Peyer's patch (tissue), 4 donors: Measurements from ENCODE around the gene SAE1. TPM values are rescaled to one million over a fixed set of nuclear protein-coding genes. Genes with fewer than 3 reads are reported as not detected.

Experiments used
- DNase-seq, 3 donors: peaks; one replicate each; pipeline ENCODE4 v3.0.0-alpha.2; 2017 to 2019
- H3K27ac ChIP-seq, 4 donors: fragments of 200-600 bp; sonication (generic); one replicate each; pipeline ENCODE4 v1.5.1; 2016 to 2019
- H3K27me3 ChIP-seq, 2 donors: fragments of 200-600 bp; sonication (generic); one replicate each; pipeline ENCODE4 v1.5.1; 2019
- H3K36me3 ChIP-seq, 3 donors: fragments of 200-600 bp; sonication (generic); one replicate each; pipeline ENCODE4 v1.5.1; 2016 to 2019
- H3K4me1 ChIP-seq, 4 donors: fragments of 200-600 bp; sonication (generic); one replicate each; pipeline ENCODE4 v1.5.1; 2016 to 2019
- H3K4me3 ChIP-seq, 4 donors: fragments of 200-600 bp; sonication (generic); 1 replicate in 3 of 4; 2 replicates in 1 of 4; pipeline ENCODE4 v1.5.1; 2016 to 2019; ENCODE audit warnings: mild to moderate bottlenecking in 1 of 4
- H3K9me3 ChIP-seq, 4 donors: fragments of 200-600 bp; sonication (generic); one replicate each; pipeline ENCODE4 v1.5.1; 2016 to 2019; ENCODE audit warnings: mild to moderate bottlenecking in 1 of 4
- CTCF ChIP-seq, 6 experiments: fragments of 450-650 bp in 4 of 6; fragments of 200-600 bp in 2 of 6; sonication (generic) in 1 of 6; IDR thresholded peaks; one replicate each; pipeline ENCODE4 v1.5.1; 2017 to 2019; ENCODE audit warnings: antibody characterized with exemption in 6 of 6, mild to moderate bottlenecking in 3 of 6, moderate library complexity in 1 of 6
- POLR2A ChIP-seq, 2 donors: fragments of 450-650 bp; IDR thresholded peaks; one replicate each; pipeline ENCODE4 v1.5.1; 2017; ENCODE audit warnings: antibody characterized with exemption in 2 of 2, mild to moderate bottlenecking in 2 of 2, moderate library complexity in 2 of 2
- total RNA-seq, 4 donors: library from RNA; depleted of rRNA; stranded (reverse); fragments of >200 nt; gene quantifications; one replicate each; pipeline ENCODE4 v1.1.0, GENCODE V29; 2016

SAE1 gene
- total RNA-seq, 4 donors from 2014 or later: 35.9 to 73.4 (median 40.3) TPM

GRCh38 chr19:47200530-47200929 is 69.9 kb downstream of the SAE1 start:
- Histone ChIP-seq H3K4me1 (no peaks in the 10 kb centered on the region), H3K27ac (no peak overlapping the region), H3K36me3 (peaks cover 0 to 41% (median 0%) of the 10 kb centered on the region in 3 donors), H3K27me3 (no peaks in the 10 kb centered on the region), H3K9me3 (no peaks in the 10 kb centered on the region), H3K4me3 (no peak overlapping the region)
- no peak for DNase-seq
- no peak for TF ChIP-seq POLR2A (IDR thresholded peaks at IDR 0.05)
- no peak for TF ChIP-seq CTCF (IDR thresholded peaks at IDR 0.05)

- Histone ChIP-seq H3K36me3 (peaks cover 0 to 46% (median 0%) of the 10 kb centered on the region in 3 donors), H3K4me3 (no peak overlapping the region), H3K9me3 (no peaks in the 10 kb centered on the region), H3K4me1 (no peaks in the 10 kb centered on the region), H3K27me3 (no peaks in the 10 kb centered on the region), H3K27ac (peak overlapping the region in 1 of 4 donors; percentile 46)
- no peak for DNase-seq
- TF ChIP-seq POLR2A (IDR thresholded peaks at IDR 0.05): no peak
- no peak for TF ChIP-seq CTCF (IDR thresholded peaks at IDR 0.05)
Observed at GRCh38 chr19:47203254-47203653, 72.6 kb downstream of the SAE1 start.

GRCh38 chr19:47209319-47210179 is 78.9 kb downstream of the SAE1 start:
- Histone ChIP-seq H3K27me3 (no peaks in the 10 kb centered on the region), H3K36me3 (peaks cover 0 to 42% (median 0%) of the 10 kb centered on the region in 3 donors), H3K27ac (peak overlapping the region in 1 of 4 donors; percentile 10), H3K9me3 (no peaks in the 10 kb centered on the region), H3K4me3 (no peak overlapping the region), H3K4me1 (peaks cover 0 to 7% (median 0%) of the 10 kb centered on the region in 4 donors)
- TF ChIP-seq POLR2A (IDR thresholded peaks at IDR 0.05): no peak
- TF ChIP-seq CTCF (IDR thresholded peaks at IDR 0.05): no peak
- no peak for DNase-seq

- H3K4me3 ChIP-seq: no peak overlapping the region
- H3K27me3 ChIP-seq: no peaks in the 10 kb centered on the region
- no peak for DNase-seq
- H3K4me1 ChIP-seq: peaks cover 0 to 7% (median 0%) of the 10 kb centered on the region in 4 donors
- no peaks in the 10 kb centered on the region for H3K9me3 ChIP-seq
- H3K36me3 ChIP-seq: peaks cover 0 to 36% (median 0%) of the 10 kb centered on the region in 3 donors
- no peak for TF ChIP-seq POLR2A (IDR thresholded peaks at IDR 0.05)
- TF ChIP-seq CTCF (IDR thresholded peaks at IDR 0.05): no peak
- peak overlapping the region in 3 of 4 donors; percentile 4 to 14 (median 10) for H3K27ac ChIP-seq
Observed at GRCh38 chr19:47210180-47210490, 79.5 kb downstream of the SAE1 start.

- H3K36me3 ChIP-seq: peaks cover 0 to 29% (median 0%) of the 10 kb centered on the region in 3 donors
- no peaks in the 10 kb centered on the region for H3K9me3 ChIP-seq
- DNase-seq: peak; percentile 59 to 93 (median 91)
- H3K27me3 ChIP-seq: no peaks in the 10 kb centered on the region
- peaks cover 0 to 7% (median 0%) of the 10 kb centered on the region in 4 donors for H3K4me1 ChIP-seq
- H3K27ac ChIP-seq: peak overlapping the region in 3 of 4 donors; percentile 4 to 36 (median 14)
- no peak overlapping the region for H3K4me3 ChIP-seq
- TF ChIP-seq POLR2A (IDR thresholded peaks at IDR 0.05) (no peak), CTCF (IDR thresholded peaks at IDR 0.05) (peak; percentile 81 to 96 (median 94))
Observed at GRCh38 chr19:47210689-47211316, 80.2 kb downstream of the SAE1 start.
